ENCODE data around the gene CRABP1.

GRCh38 chr15:78351539-78351938, 11.4 kb downstream of the CRABP1 start:
- no peak for TF ChIP-seq TAF1 (IDR thresholded peaks at IDR 0.05; ENCODE audit: low read depth, low read length)
- no peak for TF ChIP-seq POLR2AphosphoS5 (IDR thresholded peaks at IDR 0.05; ENCODE audit: low read depth, low read length)
- TF ChIP-seq POLR2A (IDR thresholded peaks at IDR 0.05; ENCODE audit: low read depth, low read length), result no peak
- no peak for TF ChIP-seq SPI1 (IDR thresholded peaks at IDR 0.05; ENCODE audit: low read depth, low read length)

All from GM12891 (cell line).